Measurements from ENCODE around the gene DRD2.

Gene DRD2

DNA sequence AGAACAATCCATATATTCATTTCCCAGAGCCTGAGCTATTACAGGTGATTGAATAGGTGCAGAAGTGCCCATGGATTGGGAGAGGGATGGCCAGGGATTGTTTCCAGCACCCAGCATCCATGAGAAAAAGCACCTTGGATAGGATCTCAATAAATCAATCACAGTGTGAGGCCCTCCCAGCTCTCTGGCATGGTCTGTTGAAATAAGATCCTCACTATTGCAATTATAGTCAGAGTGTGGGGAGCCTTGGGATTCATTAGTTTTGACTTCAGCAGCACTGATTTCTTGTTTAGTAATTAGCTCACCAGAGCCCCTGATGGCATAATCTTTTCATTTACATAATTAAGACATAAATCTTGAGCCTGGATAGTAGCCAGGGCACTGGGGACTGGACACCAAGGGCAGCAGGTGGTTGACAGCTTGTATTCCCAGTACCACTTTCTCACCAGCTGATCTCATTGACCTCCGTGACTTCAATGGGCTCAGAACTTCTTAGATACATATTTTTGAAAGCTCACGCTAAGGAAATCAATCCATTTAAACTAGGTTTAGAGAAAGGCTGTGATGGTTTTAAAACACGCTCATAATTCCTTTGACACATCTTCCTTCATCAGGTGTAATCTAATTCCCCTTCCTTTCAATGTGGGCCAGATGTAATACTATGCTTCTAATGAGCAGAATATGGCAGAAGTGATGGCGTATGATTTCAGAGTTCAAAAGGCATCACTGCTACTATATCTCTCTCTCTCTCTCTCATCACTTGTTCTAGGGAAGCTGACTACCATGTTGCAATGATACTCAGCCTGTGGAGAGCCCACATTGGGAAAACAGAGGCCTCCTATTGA lies 22.1 kb upstream of the DRD2 start:
- Histone ChIP-seq H3K36me3 (ENCODE audit: control insufficient read depth, insufficient read depth, low read length) (no peaks in the 10 kb centered on the region), H3K4me2 (ENCODE audit: low read length) (no peak overlapping the region), H3K27me3 (ENCODE audit: control insufficient read depth, insufficient read depth, low read length) (no peaks in the 10 kb centered on the region), H3K27ac (no peak overlapping the region), H3K4me1 (no peaks in the 10 kb centered on the region), H3K4me3 (ENCODE audit: low read depth, low read length) (no peak overlapping the region), H3K9ac (no peak overlapping the region), H3K9me3 (ENCODE audit: control insufficient read depth, low read length) (no peaks in the 10 kb centered on the region), H2AFZ (no peak overlapping the region), H3K79me2 (no peaks in the 10 kb centered on the region)
- TF ChIP-seq, protein P1, sequence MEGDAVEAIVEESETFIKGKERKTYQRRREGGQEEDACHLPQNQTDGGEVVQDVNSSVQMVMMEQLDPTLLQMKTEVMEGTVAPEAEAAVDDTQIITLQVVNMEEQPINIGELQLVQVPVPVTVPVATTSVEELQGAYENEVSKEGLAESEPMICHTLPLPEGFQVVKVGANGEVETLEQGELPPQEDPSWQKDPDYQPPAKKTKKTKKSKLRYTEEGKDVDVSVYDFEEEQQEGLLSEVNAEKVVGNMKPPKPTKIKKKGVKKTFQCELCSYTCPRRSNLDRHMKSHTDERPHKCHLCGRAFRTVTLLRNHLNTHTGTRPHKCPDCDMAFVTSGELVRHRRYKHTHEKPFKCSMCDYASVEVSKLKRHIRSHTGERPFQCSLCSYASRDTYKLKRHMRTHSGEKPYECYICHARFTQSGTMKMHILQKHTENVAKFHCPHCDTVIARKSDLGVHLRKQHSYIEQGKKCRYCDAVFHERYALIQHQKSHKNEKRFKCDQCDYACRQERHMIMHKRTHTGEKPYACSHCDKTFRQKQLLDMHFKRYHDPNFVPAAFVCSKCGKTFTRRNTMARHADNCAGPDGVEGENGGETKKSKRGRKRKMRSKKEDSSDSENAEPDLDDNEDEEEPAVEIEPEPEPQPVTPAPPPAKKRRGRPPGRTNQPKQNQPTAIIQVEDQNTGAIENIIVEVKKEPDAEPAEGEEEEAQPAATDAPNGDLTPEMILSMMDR (IDR thresholded peaks at IDR 0.05) = no peak

DNA sequence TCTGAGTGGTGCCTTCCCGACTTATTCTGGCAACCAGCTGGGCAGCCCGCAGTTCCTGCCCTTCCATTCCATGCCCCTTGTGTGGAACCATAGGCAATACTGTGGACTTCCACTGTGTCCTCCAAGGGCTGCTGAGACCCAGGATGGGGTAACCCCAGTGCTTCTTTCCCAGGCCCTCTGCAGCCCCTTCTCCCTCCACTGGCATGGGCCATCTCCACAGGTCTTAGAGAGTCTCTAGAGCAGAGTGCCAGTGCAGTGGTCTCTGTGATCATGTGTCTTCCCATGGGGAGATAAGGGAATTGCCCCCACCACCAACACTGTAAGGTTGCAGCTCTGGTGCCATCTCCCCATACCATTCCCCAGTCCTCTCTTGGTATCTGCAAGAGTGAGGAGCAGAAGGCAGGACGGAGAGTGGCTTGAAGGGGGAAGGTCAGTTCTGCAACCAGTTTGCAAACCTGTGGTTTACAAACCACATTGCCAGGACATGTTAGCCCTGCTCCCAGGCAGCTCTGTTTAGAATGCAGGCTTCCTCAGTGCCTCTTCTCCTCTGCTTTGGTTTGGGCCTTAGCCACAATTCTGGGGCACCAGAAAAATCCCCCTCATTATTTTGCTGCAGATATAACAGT lies 20.9 kb upstream of the DRD2 start:
- no peak overlapping the region for H2AFZ ChIP-seq
- H3K4me1 ChIP-seq = no peaks in the 10 kb centered on the region
- H3K27me3 ChIP-seq (ENCODE audit: control insufficient read depth, insufficient read depth, low read length) = no peaks in the 10 kb centered on the region
- H3K4me2 ChIP-seq (ENCODE audit: low read length) = no peak overlapping the region
- no peaks in the 10 kb centered on the region for H3K9me3 ChIP-seq (ENCODE audit: control insufficient read depth, low read length)
- H3K36me3 ChIP-seq (ENCODE audit: control insufficient read depth, insufficient read depth, low read length) = no peaks in the 10 kb centered on the region
- no peak overlapping the region for H3K27ac ChIP-seq
- TF ChIP-seq, protein P1 (IDR thresholded peaks at IDR 0.05) = no peak
- no peak overlapping the region for H3K4me3 ChIP-seq (ENCODE audit: low read depth, low read length)
- no peak overlapping the region for H3K9ac ChIP-seq
- no peaks in the 10 kb centered on the region for H3K79me2 ChIP-seq

GRCh38 chr11:113494021-113494420 lies 18.8 kb upstream of the DRD2 start:
- H3K9me3 ChIP-seq (ENCODE audit: control insufficient read depth, low read length) = no peaks in the 10 kb centered on the region
- no peak overlapping the region for H3K4me3 ChIP-seq (ENCODE audit: low read depth, low read length)
- TF ChIP-seq, protein P1 (IDR thresholded peaks at IDR 0.05) = no peak
- no peaks in the 10 kb centered on the region for H3K79me2 ChIP-seq
- no peak overlapping the region for H3K4me2 ChIP-seq (ENCODE audit: low read length)
- no peaks in the 10 kb centered on the region for H3K36me3 ChIP-seq (ENCODE audit: control insufficient read depth, insufficient read depth, low read length)
- H2AFZ ChIP-seq = no peak overlapping the region
- H3K4me1 ChIP-seq = no peaks in the 10 kb centered on the region
- no peak overlapping the region for H3K9ac ChIP-seq
- no peaks in the 10 kb centered on the region for H3K27me3 ChIP-seq (ENCODE audit: control insufficient read depth, insufficient read depth, low read length)
- H3K27ac ChIP-seq = no peak overlapping the region

GRCh38 chr11:113493206-113493605 lies 18.0 kb upstream of the DRD2 start:
- Histone ChIP-seq H2AFZ (no peak overlapping the region), H3K27me3 (ENCODE audit: control insufficient read depth, insufficient read depth, low read length) (no peaks in the 10 kb centered on the region), H3K9ac (no peak overlapping the region), H3K4me1 (no peaks in the 10 kb centered on the region), H3K4me3 (ENCODE audit: low read depth, low read length) (no peak overlapping the region), H3K9me3 (ENCODE audit: control insufficient read depth, low read length) (no peaks in the 10 kb centered on the region), H3K79me2 (no peaks in the 10 kb centered on the region), H3K27ac (no peak overlapping the region), H3K4me2 (ENCODE audit: low read length) (no peak overlapping the region), H3K36me3 (ENCODE audit: control insufficient read depth, insufficient read depth, low read length) (no peaks in the 10 kb centered on the region)
- TF ChIP-seq, protein P1 (IDR thresholded peaks at IDR 0.05) = no peak
